ENCODE measurements around the gene PLOD2.

GRCh38 chr3:146156095-146156494 lies 4.9 kb downstream of the PLOD2 start:
- no peak for TF ChIP-seq POU2F2 (IDR thresholded peaks at IDR 0.05; ENCODE audit: low read depth, low read length)
- TF ChIP-seq POLR2A (IDR thresholded peaks at IDR 0.05; ENCODE audit: low read depth, low read length) = no peak
- TF ChIP-seq POLR2AphosphoS5 (IDR thresholded peaks at IDR 0.05; ENCODE audit: low read depth, low read length) = no peak
- TF ChIP-seq SPI1 (IDR thresholded peaks at IDR 0.05; ENCODE audit: low read depth, low read length) = no peak
